IPS-20b (cell line): Measurements from ENCODE around the gene TOR1B.
A peak's percentile ranks its signal among the peaks of the same experiment; 100 is the strongest.

Source experiments
- H3K27ac ChIP-seq: one replicate; pipeline ENCODE4 v1.5.1; 2013; ENCODE audit warnings: low read length
- H3K27me3 ChIP-seq: 2 replicates; pipeline ENCODE4 v1.6.1; 2013; ENCODE audit warnings: mild to moderate bottlenecking, low read length, inconsistent platforms; ENCODE audit not compliant: insufficient read depth
- H3K36me3 ChIP-seq: 2 replicates; pipeline ENCODE4 v1.6.1; 2013; ENCODE audit warnings: low read depth, mild to moderate bottlenecking, inconsistent platforms, low read length, moderate library complexity; ENCODE audit not compliant: insufficient read depth
- H3K4me1 ChIP-seq: 2 replicates; pipeline ENCODE4 v1.6.1; 2013; ENCODE audit warnings: mild to moderate bottlenecking, control low read depth, inconsistent platforms, low read length, moderate library complexity; ENCODE audit not compliant: insufficient read depth
- H3K4me3 ChIP-seq: 2 replicates; pipeline ENCODE4 v1.5.1; 2013; ENCODE audit warnings: mild to moderate bottlenecking, low read length, inconsistent platforms
- H3K9ac ChIP-seq: 2 replicates; pipeline ENCODE4 v1.6.1; 2013; ENCODE audit warnings: low read depth, mild to moderate bottlenecking, inconsistent platforms, low read length, moderate library complexity
- H3K9me3 ChIP-seq: 2 replicates; pipeline ENCODE4 v1.6.1; 2013; ENCODE audit warnings: mild to moderate bottlenecking, low read depth, low read length, inconsistent platforms; ENCODE audit not compliant: insufficient read depth

The TOR1B gene

DNA sequence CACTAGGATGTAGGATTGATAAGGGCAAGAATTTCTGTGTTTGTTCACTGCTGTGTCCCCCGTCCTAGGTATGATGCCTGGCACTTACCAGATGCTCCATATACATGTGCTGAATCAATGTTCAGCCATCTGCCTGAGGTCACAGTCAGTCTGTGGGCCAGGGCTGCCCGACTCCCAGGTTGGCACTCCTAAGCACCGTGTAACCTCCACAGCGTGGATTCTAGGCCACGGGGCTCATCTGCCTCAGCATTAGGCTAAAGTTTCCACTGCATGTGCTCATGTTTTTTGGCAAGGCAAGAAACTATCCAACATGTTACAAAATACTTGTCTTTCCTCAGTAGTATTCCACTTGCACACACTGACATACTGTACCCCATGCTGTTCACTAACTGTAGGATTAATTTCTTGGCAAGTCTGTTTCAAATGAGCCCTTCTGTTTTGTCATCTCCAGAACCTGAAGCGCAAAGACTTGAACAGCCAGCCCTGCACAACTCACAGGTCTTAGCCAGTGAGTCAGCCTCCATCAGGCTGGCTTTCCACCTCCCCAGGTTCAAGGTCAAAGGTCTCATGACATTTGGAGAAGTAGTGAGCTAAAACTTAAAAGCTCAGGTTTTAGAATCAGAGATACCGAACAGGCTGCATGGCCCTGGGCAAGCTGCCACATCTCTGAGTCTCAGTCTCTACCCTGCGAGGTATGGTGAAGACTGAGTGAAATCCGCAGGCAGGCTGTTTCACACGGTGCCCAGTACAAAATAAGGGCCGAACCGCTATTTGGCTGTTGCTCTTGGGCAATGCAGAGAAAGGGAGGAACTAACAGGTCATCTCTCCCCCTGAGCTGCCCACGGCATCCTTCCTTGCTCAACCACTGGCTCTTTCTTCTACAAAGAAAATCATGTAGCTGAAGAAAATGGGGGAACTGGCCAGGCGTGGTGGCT is 13.8 kb downstream of the TOR1B start:
- Histone ChIP-seq H3K9me3 (no peaks in the 10 kb centered on the region), H3K36me3 (peaks cover 87% of the 10 kb centered on the region), H3K9ac (no peak overlapping the region), H3K27me3 (no peaks in the 10 kb centered on the region), H3K4me1 (no peaks in the 10 kb centered on the region), H3K27ac (no peak overlapping the region), H3K4me3 (no peak overlapping the region)

DNA sequence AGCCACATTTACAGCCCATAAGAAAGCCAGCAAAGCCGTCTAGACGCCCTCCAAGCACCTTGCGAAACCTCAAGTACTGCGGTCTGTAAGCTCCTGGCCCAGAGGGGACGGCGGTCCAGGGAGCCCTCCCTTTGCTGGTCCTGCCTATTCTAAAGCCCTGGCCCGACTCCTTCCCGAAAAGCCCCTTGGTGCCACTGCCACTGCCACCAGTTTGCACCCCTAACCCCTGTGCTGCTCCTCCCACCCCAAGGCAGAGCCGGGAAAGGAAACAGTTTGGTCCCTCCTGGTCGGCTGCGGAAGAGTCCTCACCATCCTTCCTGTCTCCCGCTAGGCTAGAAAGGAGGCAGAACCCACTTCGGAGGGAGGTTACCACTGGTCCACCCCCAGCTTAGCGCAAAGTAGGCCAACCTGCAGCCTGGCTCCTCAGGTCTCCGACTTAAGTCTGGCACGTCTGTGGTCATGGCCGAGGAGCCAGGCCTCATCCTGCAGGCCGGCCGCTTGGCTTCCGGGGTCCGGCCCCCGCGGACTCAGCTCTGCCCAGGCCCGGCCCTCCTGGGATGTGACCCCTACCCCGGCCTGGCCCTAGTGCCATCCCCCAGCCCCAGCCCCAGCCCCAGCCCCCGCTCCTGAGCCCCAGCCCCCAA is 20.0 kb downstream of the TOR1B start:
- Histone ChIP-seq H3K36me3 (peaks cover 51% of the 10 kb centered on the region), H3K27me3 (no peaks in the 10 kb centered on the region), H3K9me3 (no peaks in the 10 kb centered on the region), H3K9ac (peak overlapping the region; percentile 68; the same call in 1 of the 2 replicates), H3K4me1 (no peaks in the 10 kb centered on the region), H3K4me3 (peak overlapping the region; percentile 81), H3K27ac (no peak overlapping the region)

DNA sequence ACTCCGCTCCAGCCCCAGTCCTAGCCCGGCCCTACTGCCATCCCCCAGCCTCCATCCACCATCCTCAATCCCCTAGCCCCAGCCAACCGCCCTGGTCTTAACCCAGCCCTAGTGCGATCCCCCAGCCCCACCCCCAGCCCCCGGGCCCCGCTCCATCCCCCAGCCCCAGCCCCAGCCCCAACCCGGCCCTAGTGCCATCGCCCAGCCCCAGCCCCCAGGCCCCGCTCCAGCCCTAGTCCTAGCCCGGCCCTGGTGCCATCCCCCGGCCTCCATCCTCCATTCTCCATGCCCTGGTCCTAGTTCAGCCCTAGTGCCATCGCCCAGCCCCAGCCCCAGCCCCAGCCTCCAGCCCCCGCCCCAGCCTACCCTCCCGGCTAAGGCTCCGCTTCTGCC is 20.6 kb downstream of the TOR1B start:
- Histone ChIP-seq H3K27me3 (no peaks in the 10 kb centered on the region), H3K4me3 (peak overlapping the region; percentile 76), H3K36me3 (peaks cover 50% of the 10 kb centered on the region), H3K9ac (peak overlapping the region; percentile 82; the same call in 1 of the 2 replicates), H3K9me3 (no peaks in the 10 kb centered on the region), H3K4me1 (no peaks in the 10 kb centered on the region), H3K27ac (no peak overlapping the region)

DNA sequence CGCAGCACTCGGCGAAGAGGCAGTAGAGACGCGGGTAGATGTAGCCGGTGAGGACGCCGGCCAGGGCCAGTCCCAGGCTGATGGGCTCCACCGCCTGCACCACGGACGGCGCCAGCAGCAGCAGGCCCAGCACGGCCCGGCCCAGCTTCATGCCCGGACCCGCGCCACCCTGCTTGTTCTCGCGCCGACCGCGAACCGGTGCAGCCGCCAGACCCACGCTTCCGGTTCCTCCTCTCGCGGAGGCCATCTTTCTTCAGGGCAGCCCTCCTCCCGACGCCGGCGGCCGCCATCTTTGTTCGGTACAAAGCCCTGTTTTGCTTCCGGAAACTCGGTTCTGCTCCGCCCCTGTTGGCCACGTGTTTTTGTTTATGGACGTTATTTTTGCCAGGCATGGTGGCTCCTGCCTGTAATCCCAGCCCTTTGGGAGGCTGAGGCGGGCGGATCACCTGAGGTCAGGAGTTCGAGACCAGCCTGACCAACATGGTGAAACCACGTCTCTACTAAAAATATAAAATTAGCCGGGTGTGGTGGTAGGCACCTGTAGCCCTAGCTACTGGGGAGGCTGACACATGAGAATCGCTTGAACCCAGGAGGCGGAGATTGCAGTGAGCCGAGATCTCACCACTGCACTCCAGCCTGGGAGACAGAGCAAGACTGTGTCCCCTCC is 21.1 kb downstream of the TOR1B start, which contains the start of gene TOR1A:
Gene TOR1A (minus strand): TSS at position 202 of the 667 bp plus-strand sequence. CDS start 51 bp downstream, at position 151.
- Histone ChIP-seq H3K27me3 (no peaks in the 10 kb centered on the region), H3K9me3 (no peaks in the 10 kb centered on the region), H3K9ac (peak within 1 kb of the TSS; percentile 82; the same call in 1 of the 2 replicates), H3K4me3 (peak within 1 kb of the TSS; percentile 81), H3K27ac (no peak within 1 kb of the TSS), H3K4me1 (no peaks in the 10 kb centered on the region), H3K36me3 (peaks cover 50% of the 10 kb centered on the region)

DNA sequence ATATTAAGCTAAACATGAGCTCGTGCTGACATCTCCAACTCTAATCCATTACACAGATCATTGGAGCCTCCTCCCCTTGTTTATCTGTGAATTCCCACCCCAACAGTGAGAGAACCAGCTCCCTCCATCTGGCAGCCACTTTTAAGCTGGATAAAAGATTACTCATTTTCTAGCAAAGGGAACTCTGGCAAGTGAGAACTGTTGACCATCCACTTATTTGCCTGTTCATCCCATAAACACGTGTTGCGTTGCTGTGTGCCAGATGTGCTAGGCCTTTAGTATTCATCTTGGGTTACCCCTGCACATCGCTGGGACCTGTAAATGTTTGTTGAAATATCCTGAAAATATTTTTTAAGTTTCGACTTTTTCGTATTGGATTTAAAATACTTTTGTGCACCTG is 23.4 kb downstream of the TOR1B start:
- H3K27ac ChIP-seq, result no peak overlapping the region
- no peaks in the 10 kb centered on the region for H3K4me1 ChIP-seq
- H3K4me3 ChIP-seq, result no peak overlapping the region
- H3K9me3 ChIP-seq, result no peaks in the 10 kb centered on the region
- no peaks in the 10 kb centered on the region for H3K27me3 ChIP-seq
- H3K36me3 ChIP-seq, result peaks cover 55% of the 10 kb centered on the region
- H3K9ac ChIP-seq, result no peak overlapping the region

DNA sequence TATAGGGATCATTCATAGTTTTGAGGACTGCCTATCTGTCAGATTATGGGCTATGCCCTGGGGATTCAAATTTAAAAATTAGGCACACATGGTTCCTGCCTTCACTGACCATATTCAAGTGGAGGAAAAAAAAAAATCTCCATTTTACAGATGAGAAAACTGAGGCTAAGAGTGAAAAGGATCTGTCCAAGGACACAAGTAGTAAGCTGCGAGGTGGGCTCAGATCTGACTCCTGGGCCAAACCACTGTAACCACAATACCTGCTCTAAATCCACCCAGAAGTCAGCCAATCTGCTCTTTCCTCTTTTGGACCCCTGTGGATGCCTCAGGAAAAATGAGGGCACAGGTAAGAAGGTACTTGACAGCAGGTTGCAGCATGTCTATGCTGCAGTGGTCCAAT is 23.8 kb downstream of the TOR1B start:
- no peak overlapping the region for H3K9ac ChIP-seq
- H3K36me3 ChIP-seq, result peaks cover 54% of the 10 kb centered on the region
- no peak overlapping the region for H3K27ac ChIP-seq
- H3K4me1 ChIP-seq, result no peaks in the 10 kb centered on the region
- no peak overlapping the region for H3K4me3 ChIP-seq
- H3K9me3 ChIP-seq, result no peaks in the 10 kb centered on the region
- no peaks in the 10 kb centered on the region for H3K27me3 ChIP-seq

DNA sequence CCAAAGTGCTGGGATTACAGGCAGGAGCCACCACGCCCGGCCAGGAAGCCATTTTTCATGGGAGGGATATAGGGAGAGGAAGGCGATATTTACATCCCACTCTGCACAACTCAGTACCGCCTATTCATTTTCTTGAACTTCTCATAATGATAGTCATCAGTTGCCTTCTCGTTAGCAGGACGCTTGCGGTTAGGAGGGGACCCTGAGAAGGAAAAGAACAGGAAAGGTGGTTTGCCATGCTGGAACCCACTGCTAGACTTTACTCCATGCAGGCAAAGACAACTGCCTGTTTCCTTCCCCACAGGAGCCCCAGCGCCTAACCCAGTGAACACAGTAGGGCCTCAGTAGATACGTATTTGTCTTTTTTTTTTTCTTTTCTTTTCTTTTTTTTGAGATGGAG is 25.1 kb downstream of the TOR1B start:
- no peak overlapping the region for H3K4me3 ChIP-seq
- no peak overlapping the region for H3K27ac ChIP-seq
- no peaks in the 10 kb centered on the region for H3K27me3 ChIP-seq
- no peak overlapping the region for H3K9ac ChIP-seq
- no peaks in the 10 kb centered on the region for H3K9me3 ChIP-seq
- peaks cover 57% of the 10 kb centered on the region for H3K36me3 ChIP-seq
- no peaks in the 10 kb centered on the region for H3K4me1 ChIP-seq

DNA sequence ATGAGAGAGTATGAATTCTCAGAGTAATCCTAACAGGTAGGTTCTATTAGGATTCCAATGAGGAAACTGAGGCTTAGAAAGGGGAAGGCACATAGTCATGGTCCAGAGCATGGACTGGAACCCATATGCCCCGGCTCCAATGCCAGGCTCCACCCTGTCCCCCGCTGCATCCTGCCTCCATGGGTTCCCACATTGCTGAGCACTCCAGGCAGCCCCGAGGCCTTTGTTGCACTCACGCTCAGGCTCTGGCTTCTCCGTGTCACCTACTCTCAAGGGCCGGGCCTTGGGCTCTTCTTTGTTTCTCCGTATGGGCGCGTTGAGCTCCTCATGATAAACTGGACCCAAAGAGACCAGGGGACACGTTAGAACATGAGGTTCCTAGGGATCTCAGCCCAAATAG is 26.0 kb downstream of the TOR1B start:
- Histone ChIP-seq H3K4me3 (no peak overlapping the region), H3K9me3 (no peaks in the 10 kb centered on the region), H3K9ac (no peak overlapping the region), H3K4me1 (0 out of 2 replicates have a peak, but pooled peaks cover 2% of the 10 kb centered on the region), H3K27me3 (no peaks in the 10 kb centered on the region), H3K36me3 (peaks cover 61% of the 10 kb centered on the region), H3K27ac (no peak overlapping the region)

DNA sequence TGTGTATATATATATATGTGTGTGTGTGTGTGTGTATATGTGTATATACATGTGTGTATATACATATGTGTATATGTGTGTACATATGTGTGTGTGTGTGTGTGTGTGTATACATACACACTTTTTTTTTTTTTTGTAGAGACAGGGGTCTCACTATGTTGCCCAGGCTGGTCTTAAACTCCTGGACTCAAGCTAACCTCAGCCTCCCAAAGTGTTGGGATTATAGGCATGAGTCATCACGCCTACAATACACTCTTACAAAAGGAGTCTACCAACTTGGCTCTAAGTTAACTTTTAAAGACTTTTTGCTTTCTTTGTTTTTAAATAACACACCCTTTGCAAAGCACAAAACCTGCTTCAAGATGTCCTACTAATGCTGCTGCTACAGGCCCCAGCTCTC is 30.0 kb downstream of the TOR1B start:
- no peak overlapping the region for H3K9ac ChIP-seq

DNA sequence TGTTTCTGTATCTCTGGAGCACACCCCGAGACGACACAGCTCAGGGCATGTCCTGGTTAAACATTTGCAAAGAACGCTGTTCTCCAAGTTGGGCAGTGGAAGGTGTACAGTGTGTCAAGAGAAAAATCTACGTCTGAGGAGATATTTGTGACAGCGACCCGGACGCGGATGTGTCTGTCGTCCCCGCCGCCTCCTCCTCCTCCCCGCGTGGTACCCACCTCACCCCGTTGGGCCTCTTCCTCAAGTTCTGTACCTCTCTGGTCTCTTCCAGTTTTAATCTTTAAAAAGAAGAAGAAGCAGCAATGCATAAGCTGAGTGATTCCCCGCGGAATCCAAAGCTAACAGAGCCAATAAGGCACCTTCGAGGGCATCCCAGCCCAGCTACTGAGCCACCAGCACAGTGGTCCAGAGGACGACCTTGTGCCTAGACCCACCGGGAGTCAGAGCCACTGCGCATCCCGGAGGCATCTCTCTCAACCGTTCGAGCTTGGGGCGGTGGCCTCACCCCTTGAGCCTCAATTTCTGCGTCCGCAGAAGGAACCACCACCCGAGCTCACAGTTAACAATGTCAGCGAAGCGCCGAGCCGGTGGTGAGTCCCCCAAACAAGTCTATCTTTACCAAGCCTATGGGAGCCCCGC is 31.6 kb downstream of the TOR1B start:
- H3K27ac ChIP-seq, result no peak overlapping the region
- peaks cover 17% of the 10 kb centered on the region; the same call in 1 of the 2 replicates for H3K4me1 ChIP-seq
- peaks cover 35% of the 10 kb centered on the region for H3K36me3 ChIP-seq
- H3K9me3 ChIP-seq, result no peaks in the 10 kb centered on the region
- H3K9ac ChIP-seq, result peak overlapping the region; percentile 77; the same call in 1 of the 2 replicates
- peak overlapping the region; percentile 88 for H3K4me3 ChIP-seq
- no peaks in the 10 kb centered on the region for H3K27me3 ChIP-seq

More for the DNA sequence above, 30.0 kb downstream of the TOR1B start:
- H3K27ac ChIP-seq, result no peak overlapping the region
- H3K4me1 ChIP-seq, result peaks cover 14% of the 10 kb centered on the region; the same call in 1 of the 2 replicates
- no peak overlapping the region for H3K4me3 ChIP-seq
- H3K9me3 ChIP-seq, result no peaks in the 10 kb centered on the region
- no peaks in the 10 kb centered on the region for H3K27me3 ChIP-seq
- H3K36me3 ChIP-seq, result peaks cover 51% of the 10 kb centered on the region
